ENCODE data around the gene SYT3.
A peak's percentile ranks its signal among the peaks of the same experiment; 100 is the strongest.

The SYT3 gene, protein sequence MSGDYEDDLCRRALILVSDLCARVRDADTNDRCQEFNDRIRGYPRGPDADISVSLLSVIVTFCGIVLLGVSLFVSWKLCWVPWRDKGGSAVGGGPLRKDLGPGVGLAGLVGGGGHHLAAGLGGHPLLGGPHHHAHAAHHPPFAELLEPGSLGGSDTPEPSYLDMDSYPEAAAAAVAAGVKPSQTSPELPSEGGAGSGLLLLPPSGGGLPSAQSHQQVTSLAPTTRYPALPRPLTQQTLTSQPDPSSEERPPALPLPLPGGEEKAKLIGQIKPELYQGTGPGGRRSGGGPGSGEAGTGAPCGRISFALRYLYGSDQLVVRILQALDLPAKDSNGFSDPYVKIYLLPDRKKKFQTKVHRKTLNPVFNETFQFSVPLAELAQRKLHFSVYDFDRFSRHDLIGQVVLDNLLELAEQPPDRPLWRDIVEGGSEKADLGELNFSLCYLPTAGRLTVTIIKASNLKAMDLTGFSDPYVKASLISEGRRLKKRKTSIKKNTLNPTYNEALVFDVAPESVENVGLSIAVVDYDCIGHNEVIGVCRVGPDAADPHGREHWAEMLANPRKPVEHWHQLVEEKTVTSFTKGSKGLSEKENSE

DNA sequence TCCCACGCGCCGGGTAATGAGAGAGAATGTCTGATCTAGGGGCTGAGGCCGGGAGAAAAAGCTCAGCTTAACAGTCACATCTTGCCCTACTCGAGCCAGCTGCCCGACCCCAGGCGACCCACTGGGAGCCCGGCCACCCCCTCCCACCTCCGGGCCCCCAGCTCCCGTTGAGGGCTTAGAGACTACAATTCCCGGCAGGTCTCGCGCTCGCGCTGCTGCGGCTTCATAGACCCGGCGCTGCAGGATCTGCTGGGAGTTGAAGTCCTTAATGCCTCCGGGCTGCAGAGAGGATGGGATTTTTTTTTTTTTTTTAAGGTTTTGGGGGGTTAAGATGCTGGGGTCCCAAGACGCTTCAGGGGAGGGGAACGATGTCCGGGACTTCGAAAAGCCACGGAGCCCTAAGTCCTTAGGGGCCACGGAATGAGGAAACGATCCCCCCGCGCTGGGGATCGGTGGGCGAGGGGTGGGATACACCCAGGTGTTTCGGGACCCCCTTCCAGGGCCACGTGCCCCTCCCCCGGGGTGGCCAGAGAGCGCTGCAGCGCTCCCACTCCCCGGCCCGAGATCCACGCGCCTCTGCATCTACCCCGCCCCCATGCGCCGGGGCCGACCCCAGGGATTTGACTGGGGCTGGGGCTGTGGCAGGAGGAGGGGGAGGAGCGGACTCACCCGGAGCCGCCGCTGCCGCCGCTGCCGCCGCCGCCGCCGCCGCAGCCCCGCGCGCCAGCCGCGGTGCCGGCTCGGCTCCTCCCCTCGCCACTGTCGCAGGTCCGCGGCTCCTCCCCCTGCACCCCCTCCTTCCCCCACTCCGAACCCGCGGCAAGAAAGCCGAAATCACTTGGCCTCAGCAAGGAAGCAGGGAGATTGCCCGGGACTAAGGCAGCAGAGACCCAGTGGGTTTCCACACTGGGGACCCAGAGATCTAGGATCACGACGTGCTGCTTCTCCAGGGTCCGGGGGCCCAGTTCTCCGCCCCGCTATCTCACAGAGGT lies at the start of gene SYT3:
SYT3 (minus strand) TSS at position 761 of the 992 bp plus-strand sequence. CDS start 2,470 bp downstream, outside the sequence.
- peak; percentile 92 for DNase-seq (ENCODE audit: low spot score)

DNA sequence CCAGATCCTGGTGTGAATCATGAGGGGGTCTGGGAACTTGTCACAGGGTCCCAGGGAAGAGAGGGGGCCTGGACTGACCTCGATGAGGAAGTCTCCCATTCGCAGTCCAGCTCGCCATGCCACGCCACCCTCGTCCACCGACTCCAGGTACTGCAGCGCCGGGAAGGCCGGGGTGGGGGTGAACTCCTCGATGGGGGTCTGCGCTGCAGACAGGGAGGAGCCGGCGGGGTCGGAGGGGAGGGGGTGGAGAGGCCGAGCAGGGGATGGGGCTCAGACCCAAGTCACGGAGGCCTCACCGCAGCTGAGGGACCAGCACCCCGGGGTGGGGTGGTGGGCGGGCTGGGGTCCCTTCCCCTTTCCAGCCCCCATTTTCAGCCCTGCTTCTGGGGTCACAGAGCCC lies 49.1 kb upstream of the SYT3 start:
- no peak for DNase-seq (ENCODE audit: low spot score)

DNA sequence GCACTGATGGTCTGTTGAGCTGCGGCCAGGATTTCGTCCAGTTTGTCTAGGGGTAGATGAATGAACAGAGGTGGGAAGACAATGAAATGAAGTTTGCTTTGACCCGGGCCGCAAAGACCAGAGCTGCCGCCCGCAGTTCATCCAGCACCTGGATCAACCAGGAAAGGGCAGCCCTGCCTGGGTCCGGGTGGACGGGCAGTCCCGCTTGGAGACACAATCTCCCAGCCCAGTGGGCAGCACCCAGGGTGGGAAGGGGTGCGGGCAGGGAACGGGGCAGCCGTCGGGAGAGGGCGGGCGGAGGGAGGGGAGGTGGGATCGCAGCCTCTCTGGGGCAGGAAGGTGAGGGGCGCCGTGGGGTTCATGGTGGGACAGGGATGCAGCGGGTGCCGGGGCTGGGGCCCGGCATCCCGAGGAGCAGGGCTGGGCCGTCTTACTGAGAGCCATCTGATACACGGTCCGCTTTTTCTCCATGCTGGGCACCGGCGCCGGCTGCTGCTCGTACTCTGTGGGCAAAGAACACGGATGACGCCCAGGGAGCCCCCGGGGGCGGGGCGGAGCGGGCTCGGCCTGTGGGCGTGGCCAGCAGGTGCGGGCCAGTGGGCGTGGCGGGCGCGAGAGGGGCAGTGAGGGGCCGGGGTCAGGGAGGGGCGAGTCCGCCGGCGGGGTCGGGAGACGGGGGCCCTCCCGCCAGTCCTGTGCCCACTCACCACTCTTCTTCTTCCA lies 46.8 kb upstream of the SYT3 start:
- DNase-seq (ENCODE audit: low spot score), result peak; percentile 83

- peak; percentile 90 for DNase-seq (ENCODE audit: low spot score)
Measured at GRCh38 chr19:50679177-50680125, 39.8 kb upstream of the SYT3 start.

DNA sequence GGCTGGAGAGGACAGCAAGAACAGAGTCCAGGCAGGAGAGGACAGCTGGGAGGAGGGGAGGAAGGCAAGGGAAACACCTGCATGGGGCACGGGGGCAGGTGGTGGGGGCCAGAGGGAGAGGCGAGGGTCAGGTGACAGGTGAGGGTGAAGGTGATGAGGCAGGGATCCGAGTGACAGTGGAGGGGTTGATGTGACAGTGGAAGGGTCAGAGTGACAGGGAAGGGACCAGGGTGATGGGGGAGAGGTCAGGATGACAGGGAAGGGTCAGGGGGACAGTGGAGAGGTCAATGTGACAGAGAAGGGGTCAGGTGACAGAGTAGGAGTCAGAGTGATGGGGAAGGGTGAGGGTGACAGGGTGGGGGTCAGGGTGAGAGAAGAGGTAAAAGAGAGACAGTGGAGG lies 38.6 kb upstream of the SYT3 start:
- DNase-seq (ENCODE audit: low spot score), result no peak

- no peak for DNase-seq (ENCODE audit: low spot score)
Measured at GRCh38 chr19:50677636-50678035, 38.0 kb upstream of the SYT3 start.

- no peak for DNase-seq (ENCODE audit: low spot score)
Measured at GRCh38 chr19:50676625-50677197, 37.0 kb upstream of the SYT3 start.

DNA sequence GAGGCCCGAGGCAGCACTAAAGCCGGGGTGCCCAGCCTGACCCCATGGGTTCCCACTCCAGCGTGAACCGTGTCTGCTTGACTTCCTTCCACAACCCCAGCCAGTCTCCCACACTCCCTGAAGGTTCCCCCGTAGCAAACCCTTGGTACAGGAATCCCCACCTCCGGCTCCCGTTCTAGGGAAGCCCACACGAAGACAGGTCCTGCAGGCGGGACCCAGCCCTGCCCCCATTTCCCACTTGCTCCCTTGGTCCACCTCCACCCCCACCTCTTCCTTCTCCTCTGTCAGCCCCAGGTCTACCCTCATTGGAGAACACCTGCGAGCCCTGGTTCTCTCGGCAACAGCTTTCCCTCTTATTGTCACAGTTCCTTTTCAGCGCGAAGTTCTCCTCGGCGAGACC lies 33.4 kb upstream of the SYT3 start:
- DNase-seq (ENCODE audit: low spot score), result no peak

DNA sequence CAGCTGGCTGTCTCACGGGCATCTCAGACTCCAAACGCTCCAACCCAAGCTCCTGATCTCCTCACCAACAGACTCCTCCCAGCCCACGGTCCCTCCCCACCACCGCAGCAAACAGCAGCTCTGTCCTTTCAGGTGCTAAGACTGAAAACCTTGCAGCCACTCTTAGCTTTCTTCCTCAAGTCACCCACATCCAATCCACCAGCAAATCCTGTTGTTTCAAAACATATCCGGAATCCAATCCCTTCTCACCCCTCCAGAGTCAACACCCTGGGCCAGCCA lies 30.4 kb upstream of the SYT3 start:
- no peak for DNase-seq (ENCODE audit: low spot score)

GRCh38 chr19:50669302-50670101 lies 29.8 kb upstream of the SYT3 start:
- DNase-seq (ENCODE audit: low spot score), result peak; percentile 49

DNA sequence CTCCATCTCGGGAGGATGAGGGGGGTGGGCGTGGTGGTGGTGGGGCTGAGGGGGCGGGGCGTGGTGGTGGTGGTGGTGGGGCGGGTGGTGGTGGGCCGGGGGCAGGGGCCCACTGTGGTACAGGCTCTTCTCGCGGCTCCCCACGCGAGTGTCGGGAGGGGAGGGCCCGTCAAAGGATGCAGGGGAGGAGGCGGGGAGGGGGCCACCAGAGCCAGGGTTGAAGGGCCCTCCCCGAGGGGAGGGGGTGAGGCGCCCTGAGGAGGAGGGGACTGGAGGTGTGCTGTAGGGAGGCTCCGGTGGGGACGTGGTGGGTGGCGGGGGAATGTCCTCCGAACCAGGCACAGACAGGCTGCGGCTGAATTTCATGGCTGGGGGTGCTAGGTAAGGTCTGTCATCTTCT lies 29.2 kb upstream of the SYT3 start:
- no peak for DNase-seq (ENCODE audit: low spot score)

DNA sequence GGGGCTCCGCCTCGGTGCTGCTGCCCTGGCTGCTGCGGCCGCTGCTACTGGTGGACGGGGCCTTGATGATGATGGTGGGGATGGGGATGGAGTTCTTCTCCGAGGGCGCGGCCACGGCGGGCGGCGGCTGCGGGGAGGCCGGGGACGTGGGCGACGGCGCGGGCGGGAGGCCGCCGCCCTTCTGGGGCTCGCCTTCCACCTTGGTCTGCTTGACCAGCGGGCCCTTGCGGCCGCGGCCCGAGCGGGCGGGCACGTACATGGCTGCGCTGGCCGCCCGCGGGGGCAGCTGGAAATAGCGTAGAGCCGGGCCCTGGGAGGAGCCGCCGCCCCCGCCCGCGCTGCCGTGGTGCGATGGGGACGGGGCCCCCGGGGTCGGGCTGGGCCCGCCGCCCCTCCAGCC lies 28.7 kb upstream of the SYT3 start:
- DNase-seq (ENCODE audit: low spot score), result peak; percentile 44

GRCh38 chr19:50667759-50668231 lies 28.1 kb upstream of the SYT3 start:
- peak; percentile 53 for DNase-seq (ENCODE audit: low spot score)

- DNase-seq (ENCODE audit: low spot score), result peak; percentile 68
Measured at GRCh38 chr19:50667177-50667758, 27.6 kb upstream of the SYT3 start.

DNA sequence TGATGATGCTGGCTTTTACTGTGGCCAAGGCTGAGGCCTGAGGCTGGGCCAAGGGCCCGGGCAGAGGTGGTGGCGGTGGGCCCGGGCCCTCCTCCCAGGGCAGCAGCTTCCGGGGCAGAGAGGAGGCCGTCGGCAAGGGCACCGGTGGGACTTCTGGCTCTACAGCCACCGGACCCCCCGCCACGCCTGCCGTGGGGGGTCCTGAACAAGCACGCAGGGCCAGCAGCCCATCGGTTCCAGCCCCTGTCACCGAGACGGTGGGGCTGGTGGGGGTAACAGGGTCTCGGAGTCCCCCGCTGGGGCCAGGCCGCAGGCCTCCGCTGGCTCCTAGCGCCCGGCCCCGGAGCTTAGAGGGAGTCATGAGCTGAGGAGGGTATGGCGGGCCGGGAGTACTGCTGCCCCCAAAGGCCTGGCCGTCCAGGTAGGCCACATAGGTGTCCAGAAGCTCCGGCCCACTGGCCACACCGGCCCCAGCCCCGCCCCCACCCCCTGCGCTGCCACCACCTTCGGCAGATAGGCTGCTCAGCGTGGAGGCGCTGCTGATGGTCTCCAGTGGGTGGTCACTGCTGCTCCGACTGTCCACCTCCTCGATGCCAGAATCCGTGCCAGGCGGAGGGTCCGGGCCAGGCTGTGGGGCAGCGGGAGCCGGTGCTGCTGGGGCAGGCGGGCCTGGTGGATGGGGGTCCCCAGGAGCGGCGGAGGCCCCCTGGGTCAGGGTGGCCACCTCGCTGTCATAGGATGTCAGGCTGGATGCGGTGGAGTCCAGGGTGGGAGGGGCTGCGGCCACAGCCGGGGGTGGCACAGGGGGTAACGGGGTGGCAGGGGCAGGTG lies 26.9 kb upstream of the SYT3 start:
- DNase-seq (ENCODE audit: low spot score), result no peak

DNA sequence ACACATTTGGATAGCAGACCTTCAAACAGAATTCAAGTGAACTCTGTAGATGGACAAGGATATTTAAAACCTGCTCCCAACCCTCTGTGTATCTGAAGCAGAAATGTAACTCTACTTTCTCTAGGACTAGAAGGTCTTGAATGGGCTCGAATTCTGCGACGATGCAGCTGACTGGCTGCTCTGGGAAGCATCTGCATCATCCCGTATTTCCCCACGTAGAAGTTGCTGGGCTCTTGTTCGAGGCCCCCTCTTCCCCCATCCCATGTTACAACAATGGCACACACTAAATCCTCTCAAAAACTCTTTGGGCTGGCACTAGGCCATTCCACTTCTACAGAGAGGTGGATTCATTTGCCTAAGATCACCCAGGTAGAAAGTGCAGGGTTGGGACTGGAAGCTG lies 24.5 kb upstream of the SYT3 start:
- no peak for DNase-seq (ENCODE audit: low spot score)

GRCh38 chr19:50663482-50663790 lies 23.8 kb upstream of the SYT3 start:
- DNase-seq (ENCODE audit: low spot score), result no peak
